GM18526 (cell line): ENCODE measurements around the gene RNASEL.
A peak's percentile ranks its signal among the peaks of the same experiment; 100 is the strongest.

ENCODE experiments used
- POLR2A ChIP-seq: IDR thresholded peaks from 3 replicates; pipeline ENCODE4 v1.6.1; 2011; ENCODE audit not compliant: insufficient read length; ENCODE audit errors: extremely low read depth

RNASEL gene

DNA sequence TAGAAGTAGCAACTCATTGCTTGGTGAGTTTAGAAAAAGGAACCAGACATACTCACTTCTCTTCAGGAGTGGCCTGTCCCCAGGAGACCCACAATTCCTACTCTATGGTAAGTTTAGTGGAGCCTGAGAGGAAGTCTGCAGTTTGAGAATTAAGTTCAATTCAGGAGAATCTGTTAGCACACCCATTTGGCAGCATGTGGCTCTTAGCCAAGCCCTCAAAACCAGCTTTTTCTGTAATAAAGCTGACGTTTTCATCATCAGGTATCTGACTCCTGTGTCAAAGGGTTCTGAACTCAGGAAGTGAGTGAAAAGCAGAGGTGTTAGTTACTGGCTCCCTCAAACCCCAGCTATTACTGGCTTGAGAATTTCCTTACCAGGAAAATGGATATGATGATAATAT lies 35.5 kb upstream of the RNASEL start:
- no peak for TF ChIP-seq POLR2A

DNA sequence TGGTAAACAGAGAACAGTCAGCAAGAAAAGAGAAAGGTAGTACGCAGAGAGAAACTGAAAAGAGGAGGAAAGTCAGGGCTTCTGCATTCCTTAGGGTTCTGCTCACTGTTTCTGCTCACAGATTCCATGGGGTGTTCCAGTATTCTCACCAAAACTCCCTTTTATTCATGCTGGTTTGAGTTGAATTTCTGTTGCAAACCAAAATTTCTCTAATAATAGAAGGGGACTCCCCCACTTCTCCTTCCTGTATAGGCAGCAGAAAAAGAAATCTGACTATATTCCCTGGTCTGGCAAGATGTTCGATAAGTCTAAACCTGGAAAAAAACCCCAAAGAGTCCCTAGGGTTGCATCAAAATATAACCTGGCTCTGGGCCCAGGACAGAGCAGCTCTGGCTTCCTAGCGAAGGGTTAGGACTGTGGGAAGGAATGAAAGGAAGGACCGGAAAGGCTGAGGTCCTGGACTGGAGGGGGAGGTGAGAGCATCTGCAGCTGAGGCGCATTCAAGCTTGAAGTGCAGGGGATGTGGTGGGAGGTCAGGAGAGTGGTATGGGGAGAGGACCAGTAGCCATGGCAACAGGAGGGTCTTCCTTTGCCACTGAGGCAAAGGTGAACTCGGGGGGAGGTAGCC lies 34.0 kb upstream of the RNASEL start:
- no peak for TF ChIP-seq POLR2A

DNA sequence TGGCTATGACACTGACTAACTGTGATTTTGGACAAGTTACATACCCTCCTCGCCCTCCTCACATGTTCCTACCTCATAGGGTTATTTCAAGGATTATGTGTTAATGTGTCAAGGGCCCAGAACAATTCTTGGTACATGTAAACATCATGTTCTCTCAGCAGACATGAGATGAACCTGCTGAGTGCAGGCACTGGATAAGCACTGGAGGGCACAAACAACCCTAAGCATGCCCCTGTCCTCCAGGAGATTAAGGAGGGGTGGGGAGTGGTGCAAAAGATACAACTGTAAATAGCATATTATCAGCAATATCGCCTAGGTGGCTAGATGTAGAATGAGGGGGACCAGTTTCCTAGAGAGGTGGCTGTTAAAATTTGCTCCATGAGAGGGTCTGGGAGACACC lies 32.9 kb upstream of the RNASEL start:
- no peak for TF ChIP-seq POLR2A

DNA sequence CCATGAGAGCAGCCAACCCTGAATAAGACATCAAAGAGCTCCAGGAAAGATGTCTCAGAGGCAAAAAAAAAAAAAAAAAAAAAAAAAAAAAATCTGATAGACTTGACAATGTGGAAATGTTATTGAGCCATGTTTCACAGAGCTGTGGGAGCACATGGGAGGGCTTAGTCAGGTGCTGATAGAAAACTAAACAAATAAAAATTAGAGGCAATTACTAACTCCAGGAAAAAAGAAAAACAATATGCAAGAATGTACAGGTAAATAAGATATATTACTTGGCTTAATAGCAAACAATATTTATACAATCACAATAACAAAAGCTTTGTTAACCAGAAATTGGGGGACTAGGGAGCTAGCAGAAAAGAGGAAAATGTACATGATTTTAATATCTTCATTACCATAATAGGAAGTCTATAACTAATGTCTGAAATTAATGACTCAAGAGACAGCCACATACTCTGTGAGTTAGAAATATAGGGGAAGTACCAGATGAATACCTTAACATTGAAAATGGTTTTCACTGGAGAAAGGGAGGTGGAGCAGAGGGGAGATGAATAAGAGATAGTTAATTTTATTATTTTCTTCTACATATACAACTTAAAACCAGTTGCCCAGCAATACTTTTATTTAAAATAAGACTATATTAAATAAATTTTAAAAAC lies 32.0 kb upstream of the RNASEL start:
- no peak for TF ChIP-seq POLR2A

DNA sequence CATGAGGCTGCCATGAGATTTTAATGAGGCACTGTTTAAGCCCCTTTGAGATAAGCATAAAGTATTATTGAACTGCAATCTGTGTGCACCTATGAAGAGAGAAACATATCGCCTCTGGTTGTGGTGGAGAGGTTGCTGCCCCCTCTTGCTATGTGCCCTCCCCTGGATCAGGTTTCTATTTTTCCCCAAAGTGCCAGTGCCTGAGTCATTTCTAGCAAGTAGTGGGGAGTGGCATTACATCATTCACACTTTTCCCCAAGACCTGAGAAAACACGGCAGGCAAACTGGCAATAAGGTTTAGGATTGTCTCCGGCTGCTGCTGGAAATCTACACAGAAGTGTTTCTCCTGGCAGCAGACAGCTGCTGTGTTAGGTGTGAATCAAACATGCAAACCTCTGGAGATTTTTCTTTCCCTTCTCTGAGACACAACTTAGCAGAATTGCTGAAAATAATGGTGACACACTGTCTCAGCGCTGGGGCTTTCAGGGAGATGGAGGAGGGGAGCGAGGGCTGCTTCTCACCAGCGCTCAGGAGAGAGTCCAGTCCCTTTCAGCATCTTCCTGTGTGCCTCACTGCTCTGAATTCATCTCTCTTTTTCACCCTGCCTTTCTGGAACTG lies 28.8 kb upstream of the RNASEL start:
- TF ChIP-seq POLR2A = no peak

DNA sequence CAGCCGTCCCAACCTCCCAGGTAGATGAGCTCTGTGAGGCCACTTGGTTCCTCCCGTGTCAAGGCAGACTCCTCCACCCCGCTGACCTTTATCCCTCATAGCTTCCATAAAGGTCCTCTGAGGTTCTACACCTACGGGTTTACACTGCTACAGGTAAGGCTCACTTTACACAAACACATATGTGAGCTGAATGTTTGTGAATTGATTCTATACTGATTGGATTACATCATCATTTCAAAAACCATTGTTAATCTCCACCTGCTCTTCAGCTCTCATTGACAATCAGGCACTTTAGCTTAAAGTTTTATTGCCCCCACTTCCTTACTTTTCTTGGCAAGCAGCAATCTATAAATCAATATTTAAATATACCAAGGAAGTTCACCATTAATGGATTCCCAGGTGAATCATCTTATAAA lies 28.0 kb upstream of the RNASEL start:
- no peak for TF ChIP-seq POLR2A

DNA sequence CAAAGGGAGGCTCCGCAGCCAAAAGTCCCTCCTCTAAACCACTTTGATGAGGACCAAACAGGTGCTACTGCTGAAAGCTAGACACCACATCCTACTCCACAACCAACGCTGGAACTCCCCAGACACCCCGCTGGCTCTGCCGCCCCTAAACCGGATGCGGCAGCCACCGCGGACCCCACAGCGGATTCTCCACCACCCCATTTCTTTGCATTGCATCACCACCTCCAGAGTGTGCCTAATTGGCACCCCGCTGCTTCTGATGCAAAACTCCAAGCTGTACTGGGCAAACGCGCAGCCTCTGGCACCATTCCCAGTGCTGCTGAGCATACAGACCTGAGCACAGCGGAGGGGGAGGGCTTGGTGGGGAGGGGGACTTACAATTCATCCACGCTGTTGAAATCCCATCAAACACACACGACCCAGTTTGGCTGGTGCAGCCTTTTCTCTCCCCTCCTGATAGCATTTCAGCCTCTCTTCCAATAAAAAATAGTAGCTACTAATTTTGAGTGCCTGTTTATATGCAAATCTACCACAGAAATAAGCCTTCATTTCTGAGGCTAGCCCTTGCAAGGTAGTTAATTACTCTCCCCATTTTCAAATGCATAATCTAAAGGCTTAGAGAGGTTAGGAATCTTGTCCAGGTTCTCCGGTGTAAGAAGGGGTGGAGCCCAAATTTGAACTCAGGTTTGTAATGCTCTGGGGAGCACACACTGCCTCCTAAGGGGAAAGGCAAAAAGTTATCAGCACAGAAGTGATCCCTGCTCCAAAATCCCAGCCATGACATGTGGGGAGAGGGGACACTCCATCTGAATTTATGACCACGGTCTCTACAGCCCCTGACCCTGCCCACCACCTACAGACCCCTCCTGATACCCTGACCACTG lies 27.3 kb upstream of the RNASEL start:
- TF ChIP-seq POLR2A = no peak

DNA sequence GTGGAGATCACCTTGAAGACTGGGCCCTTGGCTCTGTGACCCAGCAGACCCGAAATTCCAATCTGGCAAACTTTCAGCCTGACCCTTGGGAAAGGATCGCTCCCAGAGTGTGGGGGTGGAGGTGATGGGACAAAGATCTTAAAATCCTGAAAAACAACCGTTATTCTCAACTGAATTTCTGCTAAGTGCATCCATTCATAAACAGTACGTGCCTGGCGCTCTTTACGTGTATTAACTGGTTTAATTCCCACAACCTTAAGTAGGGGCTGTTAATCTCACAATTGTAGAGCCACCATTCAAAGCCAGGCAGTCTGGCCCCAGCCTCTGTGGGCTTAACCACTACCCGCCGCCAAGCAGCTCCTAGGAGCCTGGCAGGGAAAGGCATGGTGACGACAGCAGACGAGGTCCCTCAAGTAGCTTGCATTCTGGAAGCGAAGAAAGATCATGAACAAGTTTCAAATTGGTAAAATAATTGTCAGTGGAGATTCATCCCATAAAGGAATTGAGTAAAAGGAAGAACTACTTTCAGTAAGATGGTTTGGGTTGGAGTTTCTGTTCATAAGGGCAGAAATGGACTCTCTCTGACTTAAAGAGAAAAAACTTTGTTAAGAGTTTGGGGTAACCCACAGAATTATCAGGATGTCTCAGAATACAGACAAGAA lies 26.5 kb upstream of the RNASEL start:
- peak; percentile 1 for TF ChIP-seq POLR2A

DNA sequence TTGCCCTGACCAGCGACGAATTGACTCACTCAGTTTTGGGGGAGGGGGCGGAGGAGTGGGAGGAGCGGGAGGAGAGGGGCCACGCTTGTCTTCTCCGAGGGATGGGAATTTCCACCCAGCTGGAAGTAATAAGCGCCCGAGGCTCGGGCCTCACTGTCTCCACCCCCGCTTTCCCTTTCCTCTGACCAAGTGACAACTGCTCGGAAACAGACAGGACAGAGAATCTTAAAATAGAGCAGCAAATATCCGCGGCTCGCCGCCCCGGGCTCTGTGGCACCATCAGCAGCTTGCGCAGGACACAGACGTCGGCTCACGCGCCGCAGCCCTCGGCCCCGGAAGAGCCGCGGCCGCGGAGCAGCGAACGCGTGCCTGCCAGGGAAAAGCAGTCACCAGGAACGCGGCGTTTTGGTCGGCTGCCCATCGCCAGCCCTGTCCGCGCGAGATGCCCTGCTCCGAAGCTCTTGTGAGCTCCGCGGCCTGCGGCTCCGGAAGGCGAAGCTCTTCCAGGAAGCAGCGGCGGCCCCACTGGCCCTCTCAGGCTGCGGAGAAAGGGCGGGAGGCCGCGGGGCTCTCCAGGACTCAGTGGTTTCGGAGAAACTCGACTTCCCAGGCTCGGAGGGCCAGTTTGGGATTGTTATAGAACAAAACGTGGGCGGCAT lies 25.9 kb upstream of the RNASEL start:
- TF ChIP-seq POLR2A = peak; percentile 61

DNA sequence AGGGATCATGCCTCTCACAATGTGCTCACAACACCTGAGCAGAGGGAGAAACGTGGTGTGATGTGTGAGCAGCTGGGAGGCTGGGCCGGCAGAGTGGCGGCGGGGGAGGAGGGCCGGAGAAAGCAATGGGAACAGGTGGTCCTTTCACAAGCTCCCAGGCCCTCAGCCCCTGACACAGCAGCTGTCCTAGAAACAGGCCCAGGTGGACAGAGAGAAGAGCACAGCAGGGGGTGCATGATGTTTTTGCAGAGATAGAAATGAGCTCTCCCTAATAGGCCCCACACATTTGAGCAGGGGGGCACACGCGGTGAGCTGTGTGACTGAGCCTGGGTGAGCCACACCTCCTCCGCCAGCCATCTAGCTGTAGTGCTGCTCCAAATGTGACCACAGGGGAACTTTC lies 22.7 kb upstream of the RNASEL start:
- TF ChIP-seq POLR2A = no peak

DNA sequence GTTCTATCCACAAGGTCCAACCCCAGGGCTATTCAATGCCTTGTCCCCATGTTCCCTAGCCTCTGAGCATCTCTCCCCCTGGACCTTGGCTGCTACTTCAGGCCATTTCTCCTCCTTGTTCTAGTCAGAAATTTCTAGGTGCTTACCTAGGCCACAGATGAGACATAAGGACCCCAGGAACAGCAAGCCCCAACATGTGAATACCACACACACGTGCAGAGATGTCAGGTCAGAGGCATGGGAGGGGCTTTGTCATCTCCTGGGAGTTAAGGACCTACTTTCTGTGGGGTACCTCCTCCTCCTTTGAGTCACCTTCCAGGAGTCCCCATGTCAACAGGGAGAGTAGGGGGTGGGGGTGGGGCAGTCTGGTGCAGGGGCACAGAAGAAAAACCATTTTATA lies 22.3 kb upstream of the RNASEL start:
- no peak for TF ChIP-seq POLR2A

DNA sequence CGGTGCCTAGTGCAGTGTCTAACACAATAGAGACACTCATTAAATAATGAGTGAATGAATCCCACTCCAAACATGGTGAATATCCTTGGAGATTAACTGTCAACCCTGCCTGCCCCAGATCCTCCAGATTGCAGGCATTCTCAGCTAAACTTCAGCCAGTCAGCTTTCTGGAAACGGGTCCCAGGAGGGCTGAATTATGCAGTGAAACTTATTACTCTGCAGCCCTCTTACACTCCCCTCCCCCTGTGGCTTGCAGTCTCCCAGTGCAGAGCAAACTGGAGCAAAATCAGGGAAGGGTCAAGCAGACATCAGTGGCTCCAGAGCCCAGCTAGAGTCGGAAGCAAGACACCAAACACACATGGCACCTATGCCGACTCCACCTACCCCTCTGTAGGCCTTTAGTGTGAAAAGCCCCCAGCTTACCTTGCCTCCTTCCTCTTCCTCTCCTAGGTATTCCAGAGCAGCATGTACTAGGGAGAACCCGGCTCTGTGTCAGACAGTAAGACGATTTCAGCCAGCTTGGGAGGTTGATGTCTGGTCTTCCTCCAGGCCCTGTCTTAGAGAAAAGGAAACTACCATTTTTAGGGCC lies 21.6 kb upstream of the RNASEL start:
- TF ChIP-seq POLR2A = no peak

DNA sequence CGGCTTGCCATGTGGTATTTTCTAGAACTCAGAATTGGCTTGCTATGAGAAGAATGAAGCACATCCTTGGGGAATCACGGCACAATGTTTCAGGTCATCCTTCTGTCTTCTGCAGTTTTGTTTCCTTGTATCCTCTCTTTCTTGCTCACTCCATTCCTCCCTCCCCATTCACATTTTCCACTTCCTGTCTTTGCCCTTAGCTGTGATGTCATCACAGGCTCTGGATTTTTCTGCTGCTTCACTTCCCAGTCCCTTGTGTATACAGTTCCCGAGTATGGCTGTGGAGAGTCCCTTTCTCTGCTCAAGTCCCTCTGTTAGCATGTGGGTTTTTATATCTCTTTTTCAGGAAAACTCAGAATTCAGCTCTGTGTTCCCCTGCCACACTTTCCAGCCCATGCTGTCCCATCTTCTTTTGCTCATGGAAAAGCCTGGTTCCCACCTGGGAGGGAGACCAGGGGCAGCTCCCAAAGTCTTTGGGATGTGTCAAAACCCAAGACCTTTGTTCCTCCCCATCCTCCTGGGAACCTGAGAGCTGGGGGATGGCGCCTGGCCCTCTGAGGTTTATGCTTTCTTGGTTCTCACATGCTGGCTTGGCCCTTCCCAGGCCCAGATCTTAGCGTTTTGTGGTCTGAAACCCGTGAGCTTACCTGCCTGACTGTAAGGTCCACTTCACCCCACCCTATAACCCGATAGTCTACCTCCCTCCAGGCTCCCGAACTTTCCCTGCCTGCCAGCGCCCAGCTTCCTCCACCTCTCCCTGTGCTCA lies 20.0 kb upstream of the RNASEL start:
- TF ChIP-seq POLR2A = no peak

DNA sequence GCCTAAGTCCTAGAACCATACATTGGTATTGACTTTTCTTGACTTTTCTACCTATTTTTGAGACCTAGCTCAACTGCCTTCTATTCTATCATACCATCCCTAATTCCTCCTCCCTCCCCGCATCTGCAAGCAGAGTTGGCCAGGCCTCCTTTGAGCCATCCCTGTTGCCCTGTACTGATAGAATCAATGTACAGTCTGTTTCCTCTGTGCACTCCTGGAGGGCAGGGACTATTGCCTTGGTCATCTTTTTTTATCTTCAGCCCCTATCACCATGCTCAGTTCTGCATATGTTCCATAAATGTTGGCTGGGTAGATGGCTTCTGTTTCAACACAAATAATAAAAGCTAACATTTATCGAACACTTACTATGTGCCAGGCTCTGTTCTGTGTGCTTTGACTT lies 19.2 kb upstream of the RNASEL start:
- TF ChIP-seq POLR2A = no peak

DNA sequence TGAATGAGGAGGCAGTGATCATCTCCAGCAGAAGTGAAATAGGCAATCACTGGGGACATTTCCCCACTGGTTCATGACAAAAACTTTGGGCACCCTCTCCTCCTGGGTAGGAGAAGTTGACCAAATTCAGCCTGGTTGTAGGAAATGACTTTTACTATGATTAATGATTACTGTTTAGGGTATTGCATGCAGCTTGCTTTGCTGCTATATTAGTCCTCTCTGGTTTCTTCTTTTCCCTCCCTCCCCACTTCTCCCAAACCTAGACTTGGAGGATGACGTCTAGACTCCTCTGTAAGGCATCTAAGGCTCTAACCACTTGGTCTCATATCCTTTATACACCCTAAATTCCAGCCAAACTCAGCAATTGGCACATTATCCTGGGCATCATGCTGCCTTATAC lies 18.5 kb upstream of the RNASEL start:
- no peak for TF ChIP-seq POLR2A
